Measurements from ENCODE around the gene NDOR1. TPM values are rescaled to one million over a fixed set of nuclear protein-coding genes. Genes with fewer than 3 reads are reported as not detected.

The NDOR1 gene
- polyA plus RNA-seq, 2 of the 4 experiments (the other 2 are of a cell fraction): 5.6 to 19.5 TPM

DNA sequence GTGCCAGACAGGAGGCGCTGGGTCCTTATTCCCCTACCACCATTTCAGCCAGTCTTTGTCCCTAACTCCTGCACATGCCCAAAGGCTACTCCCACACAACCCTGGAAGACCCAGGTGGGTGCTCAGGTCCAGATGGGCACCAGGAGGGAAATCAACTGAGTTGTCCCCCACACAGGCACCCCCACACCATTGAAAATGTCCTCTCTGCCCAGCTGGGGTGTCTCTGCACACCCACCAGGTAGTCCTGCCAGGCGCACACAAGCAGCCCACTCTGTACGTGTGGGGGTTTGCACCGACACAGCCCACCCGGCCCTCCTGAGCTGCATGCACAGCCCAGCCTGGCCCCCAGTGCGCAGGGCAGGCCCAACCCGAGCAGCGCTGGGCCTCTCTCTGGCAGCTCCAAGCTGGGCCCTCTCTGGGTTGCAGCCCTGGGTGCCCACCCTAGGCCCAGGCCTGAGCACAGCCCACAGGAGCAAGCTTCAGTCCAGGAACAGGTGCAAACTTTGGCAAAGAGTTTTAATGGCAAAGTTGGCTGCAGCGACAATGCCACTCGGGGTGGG, 14.3 kb downstream of the NDOR1 start:
- Histone ChIP-seq H3K4me1 (peaks cover 46% of the 10 kb centered on the region), H3K27ac (no peak overlapping the region), H3K4me2 (no peak overlapping the region), H3K4me3 (no peak overlapping the region), H3K9me3 (no peaks in the 10 kb centered on the region)
- TF ChIP-seq PHF8 (IDR thresholded peaks at IDR 0.05; ENCODE audit: borderline replicate concordance, low read depth): no peak
- 0 out of 2 replicates have a peak, but pooled peaks have one; percentile 40 for TF ChIP-seq POLR2AphosphoS2 (conservative IDR thresholded peaks at IDR 0.05; ENCODE audit: low read length)
- ATAC-seq: no peak
- ChIA-PET POLR2A (interaction anchor here (1.6 kb wide), 1 partner anchor 21 kb away, joined by 6 read pairs; the partner anchor contains the start of gene TUBB4B), CTCF (interaction anchor here (1.4 to 9.9 kb wide), 6 partner anchors 10 to 171 kb away, joined by 4 to 113 read pairs (median 11); partner anchors contain the start of gene TUBB4B)
- 96% methylated on average over 7 of the region's 10 CpGs for WGBS (ENCODE audit: missing lambda C conversion rate)
- no peak for FAIRE-seq
- DNase-seq (ENCODE audit: low read depth in 1 of 2, low spot score in 1 of 2): no peak

- ChIA-PET CTCF (interaction anchor here (2.3 to 9.9 kb wide), 4 partner anchors 16 to 100 kb away, joined by 9 to 113 read pairs (median 42); partner anchors contain the start of gene TUBB4B), POLR2A (interaction anchor here (1.4 kb wide), 1 partner anchor 20 kb away, joined by 4 read pairs; no protein-coding TSS in a partner anchor)
- no peak overlapping the region for H3K4me3 ChIP-seq
- no peak overlapping the region for H3K4me2 ChIP-seq
- H3K4me1 ChIP-seq: peaks cover 52% of the 10 kb centered on the region
- H3K27ac ChIP-seq: no peak overlapping the region
- TF ChIP-seq TFCP2L1 (CRISPR knock-in tag; IDR thresholded peaks at IDR 0.05): no peak
- WGBS (ENCODE audit: missing lambda C conversion rate): 96% methylated on average over 41 of the region's 52 CpGs
- no peaks in the 10 kb centered on the region for H3K9me3 ChIP-seq
- ATAC-seq (no peak), DNase-seq (ENCODE audit: low read depth in 1 of 2, low spot score in 1 of 2) (no peak), FAIRE-seq (no peak)
These were observed 15.0 kb downstream of the NDOR1 start for GRCh38 chr9:137220317-137221094.

DNA sequence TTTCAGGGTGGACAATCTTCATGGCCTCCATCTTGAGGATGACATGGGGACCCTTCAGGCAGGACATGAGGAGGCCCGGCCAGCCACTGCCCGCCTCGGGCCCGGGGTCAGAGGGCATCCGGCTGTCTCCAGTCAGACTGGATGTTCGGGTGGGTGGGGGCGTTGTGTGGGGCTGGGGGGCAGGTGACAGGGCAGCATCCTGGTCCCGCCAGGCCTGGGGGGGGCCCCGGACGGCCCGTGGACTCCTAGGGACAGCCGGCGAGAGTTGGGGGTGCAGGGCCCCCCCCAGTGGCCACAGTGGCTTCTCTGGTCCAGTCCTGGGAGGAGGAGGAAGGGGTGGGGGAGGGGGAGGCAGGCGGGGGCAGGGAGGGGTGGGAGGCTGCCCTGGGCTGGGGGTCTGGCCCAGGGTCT, 15.6 kb downstream of the NDOR1 start:
- Histone ChIP-seq H3K27ac (peak overlapping the region in 1 of 2 experiments; percentile 89; a peak in 3 of 6 replicates), H3K4me3 (no peak overlapping the region), H3K4me2 (peak overlapping the region; percentile 82; the same call in 2 of the 3 replicates), H3K4me1 (peaks cover 58% of the 10 kb centered on the region), H3K9me3 (no peaks in the 10 kb centered on the region)
- TF ChIP-seq JUN (IDR thresholded peaks at IDR 0.05): no peak
- TF ChIP-seq RAD21 (conservative IDR thresholded peaks at IDR 0.05 in 1 of 2, IDR thresholded peaks at IDR 0.05 in 1 of 2): no peak
- TF ChIP-seq HDAC2 (IDR thresholded peaks at IDR 0.05): no peak
- 96% methylated on average over 5 of the region's 14 CpGs for WGBS (ENCODE audit: missing lambda C conversion rate)
- DNase-seq (ENCODE audit: low read depth in 1 of 2, low spot score in 1 of 2) (no peak), FAIRE-seq (no peak), ATAC-seq (no peak)
- ChIA-PET POLR2A (interaction anchor here (1.4 kb wide), 1 partner anchor 19 kb away, joined by 4 read pairs; no protein-coding TSS in a partner anchor), CTCF (interaction anchor here (9.0 to 9.9 kb wide), 2 partner anchors 16 to 101 kb away, joined by 71 to 113 read pairs; partner anchors contain the start of gene TUBB4B)

- Histone ChIP-seq H3K27ac (peak overlapping the region; percentile 29 to 89; a peak in 4 of 6 replicates), H3K4me1 (peaks cover 64% of the 10 kb centered on the region), H3K4me2 (peak overlapping the region; percentile 82), H3K9me3 (no peaks in the 10 kb centered on the region), H3K4me3 (peak overlapping the region; percentile 28)
- DNase-seq (ENCODE audit: low read depth in 1 of 2, low spot score in 1 of 2) (no peak), FAIRE-seq (no peak), ATAC-seq (no peak)
- ChIA-PET CTCF (interaction anchor here (2.2 to 10.1 kb wide), 4 partner anchors 15 to 175 kb away, joined by 5 to 113 read pairs (median 76); partner anchors contain the start of genes ANAPC2, NPDC1, SSNA1 and TUBB4B), POLR2A (interaction anchor here (1.4 kb wide), 1 partner anchor 19 kb away, joined by 4 read pairs; no protein-coding TSS in a partner anchor)
- no peak for TF ChIP-seq NFE2L2 (conservative IDR thresholded peaks at IDR 0.05; ENCODE audit: low read length)
- TF ChIP-seq TP53 (CRISPR knock-in tag; IDR thresholded peaks at IDR 0.05): no peak
- TF ChIP-seq, protein P1, sequence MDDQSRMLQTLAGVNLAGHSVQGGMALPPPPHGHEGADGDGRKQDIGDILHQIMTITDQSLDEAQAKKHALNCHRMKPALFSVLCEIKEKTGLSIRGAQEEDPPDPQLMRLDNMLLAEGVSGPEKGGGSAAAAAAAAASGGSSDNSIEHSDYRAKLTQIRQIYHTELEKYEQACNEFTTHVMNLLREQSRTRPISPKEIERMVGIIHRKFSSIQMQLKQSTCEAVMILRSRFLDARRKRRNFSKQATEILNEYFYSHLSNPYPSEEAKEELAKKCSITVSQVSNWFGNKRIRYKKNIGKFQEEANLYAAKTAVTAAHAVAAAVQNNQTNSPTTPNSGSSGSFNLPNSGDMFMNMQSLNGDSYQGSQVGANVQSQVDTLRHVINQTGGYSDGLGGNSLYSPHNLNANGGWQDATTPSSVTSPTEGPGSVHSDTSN (IDR thresholded peaks at IDR 0.05): no peak
- TF ChIP-seq HMGXB4 (CRISPR knock-in tag; IDR thresholded peaks at IDR 0.05; ENCODE audit: borderline replicate concordance): no peak
- TF ChIP-seq ZNF302 (CRISPR knock-in tag; IDR thresholded peaks at IDR 0.05): no peak
- TF ChIP-seq ELK1 (IDR thresholded peaks at IDR 0.05; ENCODE audit: low read depth, low read length): no peak
- no peak for TF ChIP-seq JUN (IDR thresholded peaks at IDR 0.05)
- no peak for TF ChIP-seq MAX (IDR thresholded peaks at IDR 0.05)
- TF ChIP-seq TFCP2L1 (CRISPR knock-in tag; IDR thresholded peaks at IDR 0.05): no peak
- TF ChIP-seq POLR2A (IDR thresholded peaks at IDR 0.05; ENCODE audit: low read length): no peak
- TF ChIP-seq CHD4 (IDR thresholded peaks at IDR 0.05; ENCODE audit: borderline replicate concordance): no peak
- TF ChIP-seq KDM5A (IDR thresholded peaks at IDR 0.05): no peak
- no peak for TF ChIP-seq GATA3 (IDR thresholded peaks at IDR 0.05; ENCODE audit: borderline replicate concordance)
- no peak for TF ChIP-seq RCOR1 (IDR thresholded peaks at IDR 0.05; ENCODE audit: low read depth, low read length)
- no peak for TF ChIP-seq HOXB13 (CRISPR knock-in tag; IDR thresholded peaks at IDR 0.05; ENCODE audit: low read depth)
- TF ChIP-seq KDM1A (IDR thresholded peaks at IDR 0.05; ENCODE audit: low read depth): no peak
- TF ChIP-seq EHMT2 (IDR thresholded peaks at IDR 0.05; ENCODE audit: low read depth): no peak
- TF ChIP-seq HEYL (CRISPR knock-in tag; IDR thresholded peaks at IDR 0.05): no peak
- no peak for TF ChIP-seq POLR2AphosphoS2 (conservative IDR thresholded peaks at IDR 0.05; ENCODE audit: low read length)
- 61% methylated on average over 17 of the region's 61 CpGs for WGBS (ENCODE audit: missing lambda C conversion rate)
These were observed 16.1 kb downstream of the NDOR1 start for GRCh38 chr9:137221506-137222111.
